ENCODE results near the gene TNRC6C.
A peak's percentile ranks its signal among the peaks of the same experiment; 100 is the strongest.
"Not testable (repeated sequence)": the region's sequence is repeated elsewhere in the genome, so short reads cannot be mapped to it uniquely, and the experiment has no call there.

TNRC6C gene

DNA sequence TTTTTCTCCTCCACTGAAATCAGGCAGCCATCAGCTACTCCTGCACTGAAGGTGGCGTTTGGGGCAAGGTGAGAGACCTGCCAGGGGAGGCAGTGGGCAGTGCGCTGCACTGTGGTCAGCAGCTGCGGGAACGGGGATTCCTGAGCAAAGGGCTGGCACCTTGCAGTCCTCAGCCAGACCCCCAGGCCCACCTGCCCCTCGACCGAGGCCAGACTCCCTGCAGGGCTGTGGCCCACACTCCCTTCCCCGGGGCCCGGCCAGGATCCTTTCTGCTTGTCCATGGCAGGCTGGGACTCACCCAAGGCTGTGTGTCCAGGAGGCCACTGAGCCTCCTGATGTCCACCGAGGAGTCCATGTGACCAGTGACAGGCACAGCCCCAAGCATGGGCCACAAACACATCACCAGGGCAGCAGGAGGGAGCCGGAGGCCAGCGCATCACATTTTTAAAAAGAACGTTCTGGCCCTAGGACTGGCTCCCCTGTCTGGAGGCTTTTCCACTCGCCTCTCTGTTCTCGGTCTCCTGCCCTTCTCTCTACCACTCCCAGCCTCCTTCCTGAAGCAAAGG, 28.5 kb upstream of the TNRC6C start:
- no peak for DNase-seq (ENCODE audit: low read depth)
- TF ChIP-seq MYC (IDR thresholded peaks at IDR 0.05; ENCODE audit: low read depth, low read length): no peak
- no peak for TF ChIP-seq POLR2A (IDR thresholded peaks at IDR 0.05; ENCODE audit: extremely low read depth, insufficient read length)
- TF ChIP-seq, protein P1, sequence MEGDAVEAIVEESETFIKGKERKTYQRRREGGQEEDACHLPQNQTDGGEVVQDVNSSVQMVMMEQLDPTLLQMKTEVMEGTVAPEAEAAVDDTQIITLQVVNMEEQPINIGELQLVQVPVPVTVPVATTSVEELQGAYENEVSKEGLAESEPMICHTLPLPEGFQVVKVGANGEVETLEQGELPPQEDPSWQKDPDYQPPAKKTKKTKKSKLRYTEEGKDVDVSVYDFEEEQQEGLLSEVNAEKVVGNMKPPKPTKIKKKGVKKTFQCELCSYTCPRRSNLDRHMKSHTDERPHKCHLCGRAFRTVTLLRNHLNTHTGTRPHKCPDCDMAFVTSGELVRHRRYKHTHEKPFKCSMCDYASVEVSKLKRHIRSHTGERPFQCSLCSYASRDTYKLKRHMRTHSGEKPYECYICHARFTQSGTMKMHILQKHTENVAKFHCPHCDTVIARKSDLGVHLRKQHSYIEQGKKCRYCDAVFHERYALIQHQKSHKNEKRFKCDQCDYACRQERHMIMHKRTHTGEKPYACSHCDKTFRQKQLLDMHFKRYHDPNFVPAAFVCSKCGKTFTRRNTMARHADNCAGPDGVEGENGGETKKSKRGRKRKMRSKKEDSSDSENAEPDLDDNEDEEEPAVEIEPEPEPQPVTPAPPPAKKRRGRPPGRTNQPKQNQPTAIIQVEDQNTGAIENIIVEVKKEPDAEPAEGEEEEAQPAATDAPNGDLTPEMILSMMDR (IDR thresholded peaks at IDR 0.05; ENCODE audit: low read depth, low read length): no peak
- TF ChIP-seq, protein P2, sequence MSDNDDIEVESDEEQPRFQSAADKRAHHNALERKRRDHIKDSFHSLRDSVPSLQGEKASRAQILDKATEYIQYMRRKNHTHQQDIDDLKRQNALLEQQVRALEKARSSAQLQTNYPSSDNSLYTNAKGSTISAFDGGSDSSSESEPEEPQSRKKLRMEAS (IDR thresholded peaks at IDR 0.05; ENCODE audit: low read depth, low read length): no peak

DNA sequence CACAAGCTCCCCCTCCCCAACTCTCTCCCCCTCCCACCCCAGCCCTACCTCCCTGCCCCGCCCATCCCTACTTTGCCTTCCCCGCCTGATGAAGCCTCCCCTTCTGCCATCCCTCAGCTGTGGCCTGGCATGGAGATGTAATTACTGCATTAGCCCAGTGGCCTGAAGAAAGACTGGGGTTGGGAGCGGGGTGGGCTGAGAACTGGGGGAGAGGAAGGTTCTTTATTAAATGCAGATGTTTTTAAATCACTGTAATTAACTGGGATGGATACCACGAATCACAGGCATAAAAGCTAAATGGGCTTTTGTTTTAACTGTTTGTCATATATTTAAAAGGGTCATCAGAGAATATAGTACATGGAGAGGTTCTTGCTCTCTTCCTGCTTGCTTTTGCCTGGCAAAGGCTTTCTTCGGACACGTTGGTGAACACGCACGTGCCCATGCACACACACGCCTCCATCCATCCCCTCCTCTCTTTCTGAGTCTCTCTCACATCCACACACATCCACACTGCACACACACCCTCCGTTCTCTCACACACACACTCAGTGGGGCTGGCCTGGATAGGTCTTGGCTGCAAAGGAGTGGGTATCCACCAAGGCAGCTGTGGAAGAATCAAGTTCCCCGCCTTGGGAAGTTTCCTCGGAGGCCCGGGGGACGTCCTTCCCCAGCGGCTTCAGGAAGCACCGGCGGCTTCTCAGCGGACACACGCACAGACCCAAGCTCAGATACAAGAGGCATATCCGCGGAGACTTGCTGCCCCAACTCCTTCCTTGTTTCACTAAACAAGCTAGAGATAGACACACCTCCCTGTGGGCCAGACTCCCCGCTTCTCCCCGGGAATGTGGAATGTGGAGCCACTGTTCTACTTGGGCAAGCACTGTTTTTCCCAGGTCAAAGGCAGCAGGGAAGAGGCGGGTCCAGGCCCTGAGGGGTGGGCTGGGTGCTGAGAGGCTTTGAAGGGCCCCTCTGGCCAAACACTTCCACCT, 27.4 kb upstream of the TNRC6C start:
- H3K4me3 ChIP-seq (ENCODE audit: low read depth, low read length): no peak overlapping the region
- no peak for TF ChIP-seq MYC (IDR thresholded peaks at IDR 0.05; ENCODE audit: low read depth, low read length)
- TF ChIP-seq, protein P1 (IDR thresholded peaks at IDR 0.05; ENCODE audit: low read depth, low read length): no peak
- TF ChIP-seq, protein P2 (IDR thresholded peaks at IDR 0.05; ENCODE audit: low read depth, low read length): no peak
- TF ChIP-seq POLR2A (IDR thresholded peaks at IDR 0.05; ENCODE audit: extremely low read depth, insufficient read length): no peak
- DNase-seq (ENCODE audit: low read depth): no peak

More for the DNA sequence above, 28.5 kb upstream of the TNRC6C start:
- H3K4me3 ChIP-seq (ENCODE audit: low read depth, low read length): no peak overlapping the region

DNA sequence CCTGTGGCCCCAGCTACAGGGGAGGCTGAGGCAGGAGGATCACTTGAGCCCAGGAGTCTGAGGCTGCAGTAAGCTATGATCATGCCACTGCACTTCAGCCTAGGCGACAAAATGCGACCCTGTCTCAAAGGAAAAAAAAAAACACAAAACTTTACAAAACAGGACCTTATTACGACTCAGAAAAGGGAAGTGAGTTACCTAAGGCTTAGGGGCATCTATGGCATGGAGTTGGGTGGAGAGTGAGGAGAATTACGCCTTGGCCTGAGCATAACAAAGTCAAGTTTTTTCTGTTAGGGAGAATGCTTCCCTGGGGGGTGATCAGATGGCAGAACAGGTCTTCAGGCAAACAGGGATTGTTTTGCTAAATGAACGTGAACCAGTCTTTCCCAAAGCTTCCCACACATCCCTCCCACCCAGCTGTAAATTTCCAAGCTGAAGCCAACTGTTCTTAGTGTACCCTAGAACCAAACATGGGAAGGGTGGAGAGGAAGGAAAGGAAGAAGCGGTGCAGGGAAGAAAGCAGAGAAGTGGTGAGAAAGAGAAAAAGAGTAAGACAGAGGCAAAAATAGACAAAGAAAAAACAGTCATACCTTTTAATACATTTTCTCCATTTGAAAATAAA, 24.6 kb upstream of the TNRC6C start:
- peak; percentile 21 for DNase-seq (ENCODE audit: low read depth)
- TF ChIP-seq POLR2A (IDR thresholded peaks at IDR 0.05; ENCODE audit: extremely low read depth, insufficient read length): no peak
- TF ChIP-seq, protein P1 (IDR thresholded peaks at IDR 0.05; ENCODE audit: low read depth, low read length): no peak
- TF ChIP-seq, protein P2 (IDR thresholded peaks at IDR 0.05; ENCODE audit: low read depth, low read length): no peak
- no peak for TF ChIP-seq MYC (IDR thresholded peaks at IDR 0.05; ENCODE audit: low read depth, low read length)
- H3K4me3 ChIP-seq (ENCODE audit: low read depth, low read length): no peak overlapping the region

DNA sequence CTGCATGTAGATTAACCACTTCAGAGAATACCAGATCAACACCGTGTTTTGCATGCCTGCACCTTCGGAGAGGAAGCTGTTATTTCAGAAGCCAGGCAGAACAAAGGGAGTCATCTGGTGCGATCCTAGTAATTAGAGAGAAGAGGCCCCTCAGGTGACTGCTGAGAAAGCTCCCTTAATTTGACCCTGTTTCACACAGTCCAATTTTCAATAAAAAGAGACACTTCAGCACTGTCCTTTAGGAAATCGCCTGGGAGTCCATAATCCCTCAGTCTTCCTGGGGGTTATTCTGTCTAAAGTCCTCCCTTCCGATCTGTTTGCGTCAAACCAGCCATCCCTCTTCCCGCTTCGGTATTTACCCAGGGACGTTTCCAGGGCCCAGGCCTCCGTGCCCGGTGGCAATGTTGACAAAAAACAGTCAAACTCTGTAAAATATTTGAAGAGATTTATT, 23.4 kb upstream of the TNRC6C start:
- TF ChIP-seq POLR2A (IDR thresholded peaks at IDR 0.05; ENCODE audit: extremely low read depth, insufficient read length): no peak
- no peak for TF ChIP-seq MYC (IDR thresholded peaks at IDR 0.05; ENCODE audit: low read depth, low read length)
- TF ChIP-seq, protein P1 (IDR thresholded peaks at IDR 0.05; ENCODE audit: low read depth, low read length): no peak
- TF ChIP-seq, protein P2 (IDR thresholded peaks at IDR 0.05; ENCODE audit: low read depth, low read length): no peak
- no peak overlapping the region for H3K4me3 ChIP-seq (ENCODE audit: low read depth, low read length)
- DNase-seq (ENCODE audit: low read depth): no peak

DNA sequence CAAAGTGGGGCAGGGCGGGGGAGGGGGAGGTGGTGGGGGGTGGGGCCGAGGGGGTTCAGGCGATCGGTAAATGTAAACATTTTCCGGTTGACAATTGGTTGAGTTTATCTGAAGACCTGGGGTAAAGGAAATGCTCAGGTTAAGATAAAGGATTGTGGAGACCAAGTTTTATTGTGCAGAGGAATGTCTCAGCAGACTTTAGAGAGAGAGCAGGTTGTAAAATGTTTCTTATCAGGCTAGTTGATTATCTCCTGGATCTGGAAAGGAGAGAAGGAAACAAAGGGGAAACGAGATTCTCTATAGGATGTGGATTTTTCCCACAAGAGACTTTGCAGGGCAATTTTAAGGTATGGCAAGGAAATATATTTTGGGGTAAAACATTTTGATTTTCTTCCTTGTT, 22.8 kb upstream of the TNRC6C start:
- DNase-seq (ENCODE audit: low read depth); H3K4me3 ChIP-seq (ENCODE audit: low read depth, low read length): not testable (repeated sequence)

DNA sequence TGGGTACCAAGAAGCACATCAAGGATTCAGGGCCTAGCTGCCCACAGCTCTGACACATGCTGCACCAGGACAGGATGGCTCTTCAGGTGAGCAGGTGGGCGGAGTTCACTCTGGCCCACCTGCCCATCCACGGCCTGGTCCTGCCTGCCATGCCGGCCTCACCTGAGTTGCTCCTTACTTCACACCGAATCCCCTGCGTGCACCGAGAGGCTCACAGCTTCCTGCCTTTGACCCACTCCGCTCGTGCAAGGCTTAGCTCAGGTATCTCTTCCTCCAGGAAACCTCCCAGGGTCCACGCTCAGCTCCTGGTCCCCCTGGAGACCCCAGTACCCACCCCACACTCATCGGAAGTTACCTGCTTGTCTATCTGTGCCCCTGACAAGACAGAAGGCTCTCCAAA, 21.6 kb upstream of the TNRC6C start:
- TF ChIP-seq MYC (IDR thresholded peaks at IDR 0.05; ENCODE audit: low read depth, low read length): no peak
- TF ChIP-seq, protein P1 (IDR thresholded peaks at IDR 0.05; ENCODE audit: low read depth, low read length): no peak
- TF ChIP-seq POLR2A (IDR thresholded peaks at IDR 0.05; ENCODE audit: extremely low read depth, insufficient read length): no peak
- TF ChIP-seq, protein P2 (IDR thresholded peaks at IDR 0.05; ENCODE audit: low read depth, low read length): no peak
- DNase-seq (ENCODE audit: low read depth): no peak
- H3K4me3 ChIP-seq (ENCODE audit: low read depth, low read length): no peak overlapping the region

Measured in NB4 (cell line).